SHP77 (cell line): Measurements from ENCODE around the gene RPRM.
"Not testable (repeated sequence)": the region's sequence is repeated elsewhere in the genome, so short reads cannot be mapped to it uniquely, and the experiment has no call there.

Source experiments
- DNase-seq, 2 experiments: peaks; one replicate each; lab custom pipeline; 2025; lab: John Stamatoyannopoulos, UW

The RPRM gene

DNA sequence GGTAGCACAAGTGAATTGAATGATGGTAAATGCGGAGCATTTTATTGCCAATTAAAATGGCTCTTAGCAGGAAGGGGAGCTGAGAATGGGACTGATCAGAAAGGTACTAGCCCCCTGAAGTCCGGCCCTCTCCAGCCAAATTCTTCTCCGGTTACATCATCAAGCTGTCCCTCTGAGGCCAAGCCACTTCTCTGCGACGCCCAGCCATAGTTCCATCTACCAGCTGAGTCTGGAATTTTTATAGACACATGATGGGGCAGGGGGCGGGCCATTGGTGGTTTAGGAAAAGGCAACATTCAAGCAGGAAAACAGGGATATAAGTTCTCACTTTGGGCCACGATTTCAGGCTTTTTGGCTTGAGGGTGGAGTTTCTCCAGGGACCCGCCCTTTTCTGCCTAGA, 22.7 kb downstream of the RPRM start:
- DNase-seq, result no peak

DNA sequence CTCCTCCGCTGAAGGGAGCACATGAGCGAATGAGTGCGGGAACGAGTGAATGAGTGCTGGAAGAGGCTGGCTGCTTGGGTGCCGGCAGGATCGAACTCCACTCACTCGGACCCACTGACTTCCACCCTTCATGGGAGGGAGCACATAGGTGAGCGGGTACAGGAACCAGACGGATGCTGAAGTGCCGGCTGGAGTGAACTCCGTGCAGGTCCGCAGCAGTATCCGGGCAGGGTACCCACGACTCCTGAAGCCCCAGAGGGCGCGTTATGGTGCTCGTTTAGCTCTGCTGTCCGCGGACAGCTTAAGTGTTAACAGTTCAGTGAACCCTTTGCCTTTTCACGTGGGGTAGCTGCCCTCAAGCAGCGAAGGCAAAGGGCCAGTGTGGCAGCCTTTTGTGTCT, 23.2 kb downstream of the RPRM start:
- no peak for DNase-seq

DNA sequence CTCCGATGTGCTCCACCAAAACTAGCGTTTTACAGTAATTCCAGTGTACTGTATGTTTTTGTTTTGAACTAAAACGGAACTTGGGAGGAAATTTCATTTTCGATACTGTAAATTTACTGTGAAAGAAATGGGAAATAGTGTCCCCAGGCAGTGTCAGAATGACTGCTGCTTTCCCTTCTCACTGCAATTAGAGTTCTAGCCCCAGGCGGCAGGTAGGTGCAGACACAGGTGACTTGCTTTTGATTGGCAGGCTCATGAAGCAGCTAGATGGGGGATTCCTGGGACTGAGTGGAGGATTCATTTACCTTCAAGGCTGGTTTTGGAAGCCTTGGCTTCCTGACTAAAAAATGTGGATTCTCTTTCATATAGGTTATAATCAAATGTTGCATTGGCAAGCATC, 27.0 kb downstream of the RPRM start:
- DNase-seq, result no peak

DNA sequence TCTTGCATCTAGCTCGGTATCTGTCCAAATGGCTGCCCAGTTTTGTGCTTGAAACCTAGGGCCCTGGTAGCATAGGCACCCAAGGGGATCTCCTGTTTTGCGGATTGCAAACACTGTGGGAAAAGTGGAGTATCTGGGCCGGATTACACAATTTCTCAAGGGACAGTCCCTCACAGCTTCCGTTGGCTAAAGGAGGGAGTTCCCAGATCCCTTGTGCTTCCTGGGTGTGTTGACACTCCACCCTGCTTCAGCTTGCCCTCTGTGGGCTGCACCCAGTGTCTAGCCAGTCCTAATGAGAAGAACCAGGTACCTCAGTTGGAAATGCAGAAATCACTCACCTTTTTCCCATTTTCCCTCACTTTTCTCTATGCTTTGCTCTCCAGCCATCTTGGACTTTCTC, 35.5 kb downstream of the RPRM start:
- DNase-seq, result no peak

DNA sequence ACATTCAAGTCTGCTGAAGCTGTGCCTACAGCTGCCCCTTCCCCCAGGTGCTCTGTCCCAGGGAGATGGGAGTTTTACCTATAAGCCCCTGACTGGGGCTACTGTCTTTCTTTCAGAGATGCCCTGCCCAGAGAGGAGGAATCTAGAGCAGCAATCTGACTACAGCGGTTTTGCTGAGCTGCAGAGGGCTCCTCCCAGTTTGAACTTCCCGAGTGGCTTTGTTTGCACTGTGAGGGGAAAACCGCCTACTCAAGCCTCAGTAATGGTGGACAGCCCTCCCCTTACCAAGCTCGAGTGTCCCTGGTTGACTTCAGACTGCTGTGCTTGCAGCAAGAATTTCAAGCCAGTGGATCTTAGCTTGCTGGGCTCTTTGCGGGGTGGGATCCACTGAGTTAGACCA, 35.9 kb downstream of the RPRM start:
- not testable (repeated sequence) for DNase-seq

DNA sequence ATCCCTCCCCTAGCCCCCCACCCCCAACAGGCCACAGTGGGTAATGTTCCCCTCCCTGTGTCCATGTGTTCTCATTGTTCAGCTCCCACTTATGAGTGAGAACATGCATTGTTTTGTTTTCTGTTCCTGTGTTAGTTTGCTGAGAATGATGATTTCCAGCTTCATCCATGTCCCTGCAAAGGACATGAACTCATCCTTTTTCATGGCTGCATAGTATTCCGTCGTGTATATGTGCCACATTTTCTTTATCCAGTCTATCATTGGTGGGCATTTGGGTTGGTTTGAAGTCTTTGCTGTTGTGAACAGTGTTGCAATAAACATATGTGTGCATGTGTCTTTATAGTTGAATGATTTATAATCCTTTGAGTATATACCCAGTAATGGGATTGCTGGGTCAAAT, 38.5 kb downstream of the RPRM start:
- not testable (repeated sequence) for DNase-seq

DNA sequence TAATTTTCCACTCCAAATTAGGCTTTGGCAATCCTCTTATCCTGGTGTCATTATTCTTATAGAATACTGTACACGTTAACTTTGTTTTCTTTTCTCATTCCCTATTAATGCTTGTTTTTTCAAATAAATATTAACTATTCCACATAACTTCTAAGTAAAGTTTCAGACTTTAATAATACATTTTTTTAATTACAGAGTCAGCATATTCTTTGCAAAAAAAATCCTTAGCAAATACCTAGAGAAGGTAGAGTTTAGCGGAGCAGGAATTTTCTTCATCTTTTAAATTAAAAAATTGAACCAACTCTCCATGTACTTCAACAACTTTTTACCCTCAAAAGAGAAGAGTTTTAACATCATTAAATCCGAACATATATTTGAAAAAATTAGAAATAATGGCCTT, 45.2 kb downstream of the RPRM start:
- no peak for DNase-seq

DNA sequence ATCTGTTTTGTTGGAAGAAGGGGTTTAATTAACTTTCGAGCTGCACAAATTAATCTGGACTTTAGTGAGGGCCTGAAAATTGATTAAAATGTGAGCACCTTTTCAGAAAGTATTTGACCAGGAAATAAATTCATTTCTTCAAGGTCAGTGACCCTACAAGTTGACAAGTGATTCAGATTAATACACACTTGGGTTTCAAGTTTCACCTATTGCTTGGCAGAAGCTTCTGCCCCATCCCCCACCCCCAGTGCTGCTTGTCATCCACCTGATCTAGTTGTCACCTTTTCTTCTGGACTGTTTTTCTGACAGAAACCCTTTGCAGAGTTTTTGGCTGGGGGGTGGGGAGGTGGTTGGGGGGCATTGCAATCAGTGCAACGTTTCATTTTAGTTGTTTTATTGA, 46.2 kb downstream of the RPRM start:
- DNase-seq, result no peak

DNA sequence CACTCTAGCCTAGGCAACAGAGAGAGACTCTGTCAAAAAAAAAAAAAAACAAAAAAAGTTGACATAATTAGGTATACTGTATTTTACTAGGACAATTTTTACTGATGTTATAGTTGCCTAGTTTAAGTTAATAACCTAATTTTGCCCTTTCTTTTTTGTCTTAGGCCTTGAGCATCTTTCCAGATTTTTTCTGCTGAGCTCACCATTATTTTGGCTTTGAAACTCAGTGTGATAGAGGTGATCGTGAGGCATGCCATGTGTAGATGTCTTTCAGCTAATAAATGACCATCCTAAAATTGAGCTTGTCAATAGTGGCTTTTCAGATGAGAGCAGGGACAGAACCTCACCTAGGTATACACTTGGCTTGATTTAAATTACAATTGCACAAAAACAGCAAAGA, 47.4 kb downstream of the RPRM start:
- DNase-seq, result no peak
